GM18870 (cell line): ENCODE results near the gene FAM53B.
"Not testable (repeated sequence)": the region's sequence is repeated elsewhere in the genome, so short reads cannot be mapped to it uniquely, and the experiment has no call there.

ENCODE experiments used
- ATAC-seq: cut with Tn5 transposase; IDR thresholded peaks from one replicate; pipeline ENCODE4 v1.9.1; 2021; ENCODE audit warnings: moderate library complexity; ENCODE audit not compliant: unreplicated experiment

FAM53B gene

GRCh38 chr10:124588341-124588735 lies 155.8 kb downstream of the FAM53B start:
- ATAC-seq, result not testable (repeated sequence)

- no peak for ATAC-seq
These were observed 156.4 kb downstream of the FAM53B start for GRCh38 chr10:124587811-124588211.

- ATAC-seq, result no peak
These were observed 158.0 kb downstream of the FAM53B start for GRCh38 chr10:124586142-124586541.

- ATAC-seq, result no peak
These were observed 165.2 kb downstream of the FAM53B start for GRCh38 chr10:124579011-124579399.

- no peak for ATAC-seq
These were observed 165.8 kb downstream of the FAM53B start for GRCh38 chr10:124578231-124579010.

GRCh38 chr10:124577651-124578050 lies 166.5 kb downstream of the FAM53B start:
- ATAC-seq, result no peak

GRCh38 chr10:124576526-124577420 lies 167.4 kb downstream of the FAM53B start:
- ATAC-seq, result no peak

- no peak for ATAC-seq
These were observed 168.8 kb downstream of the FAM53B start for GRCh38 chr10:124575107-124576035.

DNA sequence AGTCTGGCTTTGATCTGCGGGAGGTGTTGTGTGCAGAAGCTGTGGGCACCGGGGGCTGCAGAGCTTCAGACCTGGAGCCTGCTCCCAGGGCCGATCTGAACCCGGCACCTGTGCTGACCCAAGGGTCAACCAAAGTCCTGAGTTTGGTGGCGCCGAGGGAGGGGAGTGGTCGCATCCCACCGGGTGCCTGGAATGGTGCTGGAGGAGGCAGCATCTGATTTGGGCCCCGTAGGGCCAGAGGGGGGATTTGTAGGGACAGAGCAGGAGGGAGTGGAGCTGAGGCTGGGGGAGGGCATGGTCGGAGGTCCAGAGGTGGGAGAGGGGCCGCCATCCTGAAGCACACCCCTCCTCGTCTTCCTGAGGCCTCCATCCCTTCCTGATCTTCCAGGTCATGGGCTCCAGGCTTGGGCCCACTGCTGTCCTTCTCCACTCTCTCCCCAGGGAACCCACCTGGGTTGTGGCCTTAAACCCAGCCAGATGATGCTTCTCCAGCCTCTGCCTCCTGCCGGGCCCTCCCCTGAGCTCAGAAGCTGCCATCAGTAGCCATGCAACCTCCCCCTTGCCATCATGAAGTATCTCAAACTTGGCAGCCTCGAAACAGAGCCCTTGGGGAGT lies 169.6 kb downstream of the FAM53B start:
- no peak for ATAC-seq

- ATAC-seq, result no peak
These were observed 170.3 kb downstream of the FAM53B start for GRCh38 chr10:124573726-124574455.

- ATAC-seq, result no peak
These were observed 171.4 kb downstream of the FAM53B start for GRCh38 chr10:124572751-124573150.

DNA sequence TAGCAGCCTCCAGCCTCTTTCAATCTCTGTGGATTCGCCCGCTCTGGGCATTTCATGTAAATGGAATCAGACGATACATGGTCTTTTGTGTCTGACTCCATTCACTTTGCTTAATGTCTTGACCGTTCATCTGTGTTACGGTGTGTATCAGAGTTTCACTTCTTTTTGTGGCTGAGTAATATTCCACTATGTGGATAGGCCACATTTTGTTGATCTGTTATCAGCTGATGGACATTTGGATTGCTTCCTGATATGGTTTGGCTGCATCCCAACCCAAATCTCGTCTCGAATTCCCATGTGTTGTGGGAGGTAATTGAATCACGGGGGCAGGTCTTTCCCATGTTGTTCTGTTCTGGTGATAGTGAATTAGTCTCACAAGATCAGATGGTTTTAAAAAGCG lies 173.5 kb downstream of the FAM53B start:
- no peak for ATAC-seq

DNA sequence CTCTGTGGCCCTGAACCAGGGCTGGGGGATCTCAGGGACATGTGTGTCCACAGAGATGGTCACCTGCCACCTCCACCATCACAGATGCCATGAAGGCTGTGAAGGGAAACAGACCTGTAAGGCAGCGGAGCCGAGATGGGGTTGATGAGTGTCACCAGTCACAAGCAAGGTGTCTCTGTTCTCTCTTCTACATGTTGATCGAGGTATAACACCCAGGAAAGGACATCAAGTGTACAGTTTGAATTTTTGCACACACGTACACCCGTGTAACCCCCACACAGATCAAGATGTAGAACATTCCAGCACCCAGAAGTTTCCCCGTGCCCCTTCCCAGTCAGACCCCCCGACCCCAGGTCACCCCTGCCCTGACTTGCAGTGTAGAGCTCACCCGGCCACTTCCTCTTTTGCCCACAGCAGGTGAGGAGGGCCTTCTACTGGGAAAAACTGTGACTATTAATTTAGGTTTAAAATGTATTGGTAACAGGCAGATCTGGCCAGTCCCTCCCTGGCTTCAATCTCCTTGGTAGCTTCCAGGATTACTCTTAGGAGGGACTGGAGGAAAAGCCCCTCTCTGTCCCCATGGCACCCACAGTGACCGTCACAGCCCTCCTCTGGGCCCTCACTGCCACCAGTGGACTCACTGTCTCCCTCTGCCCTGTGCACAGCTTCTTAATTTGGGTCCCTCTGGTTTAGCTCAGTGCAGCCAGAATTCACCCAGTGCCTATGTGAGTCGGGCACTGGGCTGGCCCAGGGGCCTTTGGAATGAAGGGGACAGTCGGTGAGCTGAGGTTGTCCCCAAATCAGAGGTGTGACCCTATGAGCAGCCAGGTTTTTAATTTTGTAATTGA lies 174.3 kb downstream of the FAM53B start:
- ATAC-seq, result no peak
